ENCODE measurements around the gene CEP192. TPM values are rescaled to one million over a fixed set of nuclear protein-coding genes. Genes with fewer than 3 reads are reported as not detected.

CEP192 gene
- total RNA-seq, 1 donor from 2014 or later = 37.5 TPM

- H3K4me3 Mint-ChIP-seq = no peak overlapping the region
- peaks cover 6% of the 10 kb centered on the region for H3K4me1 Mint-ChIP-seq (ENCODE audit: unreplicated experiment)
- peaks cover 44% of the 10 kb centered on the region for H3K36me3 Mint-ChIP-seq
- no peaks in the 10 kb centered on the region for H3K9me3 Mint-ChIP-seq
- DNase-seq (ENCODE audit: extremely low spot score, unreplicated experiment) = no peak
- no peak for TF ChIP-seq CTCF (conservative IDR thresholded peaks at IDR 0.05)
- H3K27ac Mint-ChIP-seq = peak overlapping the region; percentile 35
- H3K27me3 Mint-ChIP-seq = no peaks in the 10 kb centered on the region
These were observed 35.6 kb downstream of the CEP192 start for GRCh38 chr18:13026583-13027270.

GRCh38 chr18:13028869-13029268 lies 37.7 kb downstream of the CEP192 start:
- Mint-ChIP-seq H3K36me3 (peaks cover 47% of the 10 kb centered on the region), H3K9me3 (no peaks in the 10 kb centered on the region), H3K4me1 (ENCODE audit: unreplicated experiment) (peaks cover 6% of the 10 kb centered on the region), H3K4me3 (no peak overlapping the region), H3K27ac (no peak overlapping the region), H3K27me3 (no peaks in the 10 kb centered on the region)
- no peak for DNase-seq (ENCODE audit: extremely low spot score, unreplicated experiment)
- TF ChIP-seq CTCF (conservative IDR thresholded peaks at IDR 0.05) = no peak

GRCh38 chr18:13032173-13032572 lies 41.0 kb downstream of the CEP192 start:
- Mint-ChIP-seq H3K4me3 (no peak overlapping the region), H3K4me1 (ENCODE audit: unreplicated experiment) (no peaks in the 10 kb centered on the region), H3K27me3 (no peaks in the 10 kb centered on the region), H3K9me3 (no peaks in the 10 kb centered on the region), H3K27ac (no peak overlapping the region), H3K36me3 (peaks cover 36% of the 10 kb centered on the region)
- DNase-seq (ENCODE audit: extremely low spot score, unreplicated experiment) = no peak
- no peak for TF ChIP-seq CTCF (conservative IDR thresholded peaks at IDR 0.05)

- H3K27me3 Mint-ChIP-seq = no peaks in the 10 kb centered on the region
- peaks cover 27% of the 10 kb centered on the region for H3K36me3 Mint-ChIP-seq
- no peaks in the 10 kb centered on the region for H3K9me3 Mint-ChIP-seq
- H3K27ac Mint-ChIP-seq = no peak overlapping the region
- no peak for TF ChIP-seq CTCF (conservative IDR thresholded peaks at IDR 0.05)
- no peaks in the 10 kb centered on the region for H3K4me1 Mint-ChIP-seq (ENCODE audit: unreplicated experiment)
- no peak overlapping the region for H3K4me3 Mint-ChIP-seq
- no peak for DNase-seq (ENCODE audit: extremely low spot score, unreplicated experiment)
These were observed 44.2 kb downstream of the CEP192 start for GRCh38 chr18:13035249-13035914.

- DNase-seq (ENCODE audit: extremely low spot score, unreplicated experiment) = no peak
- no peak overlapping the region for H3K4me3 Mint-ChIP-seq
- peaks cover 20% of the 10 kb centered on the region for H3K36me3 Mint-ChIP-seq
- no peaks in the 10 kb centered on the region for H3K27me3 Mint-ChIP-seq
- TF ChIP-seq CTCF (conservative IDR thresholded peaks at IDR 0.05) = no peak
- H3K27ac Mint-ChIP-seq = no peak overlapping the region
- no peaks in the 10 kb centered on the region for H3K4me1 Mint-ChIP-seq (ENCODE audit: unreplicated experiment)
- no peaks in the 10 kb centered on the region for H3K9me3 Mint-ChIP-seq
These were observed 45.6 kb downstream of the CEP192 start for GRCh38 chr18:13036622-13037320.
